Endothelial cell of umbilical vein (primary cell): ENCODE data around the gene ACAD11. TPM values are rescaled to one million over a fixed set of nuclear protein-coding genes. Genes with fewer than 3 reads are reported as not detected.
"Not testable (repeated sequence)": the region's sequence is repeated elsewhere in the genome, so short reads cannot be mapped to it uniquely, and the experiment has no call there.

Experiments used
- BruUV-seq: library from RNA; stranded (reverse); fragments of 400-500 nt; replicated peaks from 2 replicates; lab custom pipeline; 2021; lab: Mats Ljungman, UMichigan
- CTCF ChIA-PET: fragments of 300-600, 350-600 bp; sonication (Branson Sonifier 250); formaldehyde crosslinking; loops from one replicate; lab custom pipeline; 2021; ENCODE audit warnings: antibody characterized with exemption, inconsistent platforms; lab: Charles Lee
- POLR2A ChIA-PET: fragments of 300-600, 350-600 bp; sonication (Branson Sonifier 250); formaldehyde crosslinking; loops from one replicate; lab custom pipeline; 2021; ENCODE audit warnings: antibody characterized with exemption, inconsistent platforms; lab: Charles Lee
- DNase-seq: peaks from one replicate; pipeline ENCODE4 v3.0.0-alpha.2; 2011; ENCODE audit warnings: low read depth, low spot score
- FAIRE-seq: peaks from 2 replicates; lab custom pipeline; 2011; peaks lifted over from hg19 to GRCh38; lab: Jason Lieb, UNC
- H2AFZ ChIP-seq: 2 replicates; pipeline ENCODE4 v1.6.0; 2012; ENCODE audit warnings: low read depth, low read length, control low read depth, inconsistent platforms
- H3K27ac ChIP-seq: 2 replicates; pipeline ENCODE4 v1.5.1; 2011; ENCODE audit warnings: low read depth, mild to moderate bottlenecking, control low read depth, low read length, moderate library complexity; ENCODE audit not compliant: insufficient read depth
- H3K27me3 ChIP-seq, 2 experiments: 2 replicates each; pipeline versions ENCODE4 v1.6.0 to v1.6.1; 2011; ENCODE audit warnings: low read length in 2 of 2, mixed read lengths in 1 of 2; ENCODE audit not compliant: control insufficient read depth in 2 of 2, insufficient read depth in 2 of 2
- H3K36me3 ChIP-seq, 2 experiments: 2 replicates in 1 of 2; 3 replicates in 1 of 2; pipeline ENCODE4 v1.5.1; 2011; ENCODE audit warnings: low read length in 2 of 2, mild to moderate bottlenecking in 1 of 2, moderate library complexity in 1 of 2; ENCODE audit not compliant: control insufficient read depth in 2 of 2, insufficient read depth in 2 of 2; ENCODE audit errors: extremely low read depth in 1 of 2
- H3K4me1 ChIP-seq: 3 replicates; pipeline ENCODE4 v1.5.1; 2011; ENCODE audit warnings: mild to moderate bottlenecking, low read length; ENCODE audit not compliant: control insufficient read depth, insufficient read depth; ENCODE audit errors: extremely low read depth
- H3K4me2 ChIP-seq: 2 replicates; pipeline ENCODE4 v1.6.1; 2011; ENCODE audit warnings: low read length, control low read depth, mixed read lengths; ENCODE audit not compliant: insufficient read depth
- H3K4me3 ChIP-seq, 3 experiments: fragments of 200-600 bp in 1 of 3; sonication (generic), shearing (Covaris generic) in 1 of 3; replicated peaks in 1 of 3; 2 replicates each; pipeline ENCODE4 v1.5.1; 2011 to 2016; ENCODE audit warnings: control low read depth in 3 of 3, low read length in 3 of 3, mild to moderate bottlenecking in 2 of 3, inconsistent platforms in 1 of 3, low read depth in 1 of 3, moderate library complexity in 1 of 3; ENCODE audit not compliant: insufficient read depth in 1 of 3
- H3K79me2 ChIP-seq: 2 replicates; pipeline ENCODE4 v1.6.0; 2012; ENCODE audit warnings: low read length, inconsistent platforms; ENCODE audit not compliant: control insufficient read depth, insufficient read depth
- H3K9ac ChIP-seq: replicated peaks from 2 replicates; pipeline ENCODE3; 2011; ENCODE audit warnings: low read length, control low read depth; ENCODE audit not compliant: insufficient read depth; ENCODE audit errors: extremely low read depth
- H3K9me1 ChIP-seq: replicated peaks from 3 replicates; pipeline ENCODE4 v1.6.0; 2011; ENCODE audit warnings: mild to moderate bottlenecking, low read length; ENCODE audit not compliant: control insufficient read depth, insufficient read depth; ENCODE audit errors: extremely low read depth
- H3K9me3 ChIP-seq: replicated peaks from 2 replicates; pipeline ENCODE4 v1.5.1; 2012; ENCODE audit warnings: low read length, inconsistent platforms; ENCODE audit not compliant: control insufficient read depth, insufficient read depth
- H4K20me1 ChIP-seq: replicated peaks from 2 replicates; pipeline ENCODE3; 2011; ENCODE audit warnings: mild to moderate bottlenecking, low read length; ENCODE audit not compliant: control insufficient read depth, insufficient read depth; ENCODE audit errors: extremely low read depth
- CTCF ChIP-seq, 2 donors: IDR thresholded peaks; 1 replicate in 1 of 2; 2 replicates in 1 of 2; pipeline ENCODE4 v1.5.1; 2011; ENCODE audit warnings: low read length in 2 of 2, mild to moderate bottlenecking in 2 of 2, moderate library complexity in 2 of 2, control low read depth in 1 of 2, inconsistent platforms in 1 of 2, low read depth in 1 of 2; ENCODE audit not compliant: insufficient read depth in 1 of 2; ENCODE audit errors: extremely low read depth in 1 of 2
- EZH2 ChIP-seq: IDR thresholded peaks from 2 replicates; pipeline ENCODE4 v1.6.1; 2012; ENCODE audit warnings: borderline replicate concordance, low read depth, mild to moderate bottlenecking, moderate library complexity, low read length, inconsistent platforms; ENCODE audit not compliant: severe bottlenecking
- FOS ChIP-seq: IDR thresholded peaks from 2 replicates; pipeline ENCODE4 v1.6.1; 2011; ENCODE audit warnings: mild to moderate bottlenecking, low read length, moderate library complexity, borderline replicate concordance; ENCODE audit not compliant: insufficient read depth
- GATA2 ChIP-seq: IDR thresholded peaks from 2 replicates; pipeline ENCODE4 v1.7.0; 2011; ENCODE audit warnings: low read depth, mild to moderate bottlenecking, moderate library complexity, mixed read lengths, low read length; ENCODE audit not compliant: insufficient read length, insufficient read depth
- JUN ChIP-seq: IDR thresholded peaks from 2 replicates; pipeline ENCODE4 v1.6.1; 2011; ENCODE audit warnings: borderline replicate concordance, low read depth; ENCODE audit not compliant: insufficient read length, insufficient read depth
- MAX ChIP-seq: IDR thresholded peaks from 2 replicates; pipeline ENCODE4 v1.6.1; 2011; ENCODE audit not compliant: insufficient read depth, insufficient read length
- MYC ChIP-seq: IDR thresholded peaks from one replicate; pipeline ENCODE4 v1.6.1; 2011; ENCODE audit warnings: mild to moderate bottlenecking, low read depth, low read length
- POLR2A ChIP-seq: IDR thresholded peaks from 2 replicates; pipeline ENCODE4 v1.6.1; 2012; ENCODE audit warnings: low read depth, mild to moderate bottlenecking, control low read depth, low read length
- POLR2AphosphoS5 ChIP-seq: IDR thresholded peaks from 2 replicates; pipeline ENCODE4 v1.6.1; 2012; ENCODE audit warnings: low read depth, mild to moderate bottlenecking, control low read depth, low read length, moderate library complexity; ENCODE audit not compliant: insufficient read depth
- dilution Hi-C: fragments of 300-500 bp; cut with MboI; formaldehyde crosslinking; loops from one replicate; pipeline ENCODE4 v1.15.0; 2019; ENCODE audit warnings: low sequenced_read_pairs; ENCODE audit not compliant: extremely low pct_ligation_motif_present
- intact Hi-C: fragments of 100-400 bp; cut with micrococcal nuclease; formaldehyde crosslinking; loops from one replicate; pipeline ENCODE4 v1.10.0; 2022
- polyA plus RNA-seq, 4 experiments: library from polyadenylated mRNA; depleted of rRNA in 3 of 4; stranded (reverse) in 3 of 4; unstranded in 1 of 4; fragments of >200 nt; gene quantifications; 2 replicates each; pipeline versions ENCODE4 v1.2.1 to v1.2.3, GENCODE V29; 2011 to 2012; ENCODE audit warnings: missing spikeins in 1 of 4
- total RNA-seq: library from RNA; stranded (reverse); gene quantifications from 2 replicates; pipeline ENCODE4 v1.2.3, GENCODE V29; 2021

Gene ACAD11
- total and polyA plus RNA-seq, 2 donors (not counting 3 experiments of a cell fraction or from before 2014, with no cell fraction given) = 9.6 to 17.9 TPM

GRCh38 chr3:132605374-132605792 lies 54.2 kb downstream of the ACAD11 start:
- Histone ChIP-seq H3K36me3 (no peaks in the 10 kb centered on the region), H2AFZ (no peak overlapping the region), H3K79me2 (no peaks in the 10 kb centered on the region), H3K9me3 (no peaks in the 10 kb centered on the region), H3K4me3 (no peak overlapping the region), H3K4me1 (no peaks in the 10 kb centered on the region), H3K27ac (no peak overlapping the region), H4K20me1 (no peaks in the 10 kb centered on the region), H3K9ac (no peak overlapping the region), H3K27me3 (no peaks in the 10 kb centered on the region), H3K4me2 (no peak overlapping the region), H3K9me1 (no peaks in the 10 kb centered on the region)
- intact Hi-C loops (no loop called here), dilution Hi-C loops (no loop called here)
- BruUV-seq = no TSS peak
- FAIRE-seq (no peak), DNase-seq (no peak)
- CTCF ChIA-PET = no interaction called here
- TF ChIP-seq FOS (no peak), MAX (no peak), MYC (no peak), EZH2 (no peak), POLR2AphosphoS5 (no peak), POLR2A (no peak), JUN (no peak), CTCF (IDR thresholded peaks at IDR 0.05; ENCODE audit: extremely low read depth in 1 of 2, insufficient read depth in 1 of 2, low read depth in 1 of 2, low read length in 2 of 2) (no peak), GATA2 (no peak)
- POLR2A ChIA-PET = no interaction called here

GRCh38 chr3:132600614-132601013 lies 59.0 kb downstream of the ACAD11 start:
- not testable (repeated sequence) for DNase-seq

More at GRCh38 chr3:132600614-132601013, 59.0 kb downstream of the ACAD11 start:
- peaks cover 18% of the 10 kb centered on the region for H3K4me1 ChIP-seq
- H2AFZ ChIP-seq, CTCF ChIA-PET, H3K4me2 ChIP-seq, intact Hi-C loops, FAIRE-seq, H3K9me1 ChIP-seq, H3K27me3 ChIP-seq, POLR2A ChIA-PET, H3K79me2 ChIP-seq, H3K27ac ChIP-seq, H3K36me3 ChIP-seq, H3K4me3 ChIP-seq, dilution Hi-C loops, H3K9me3 ChIP-seq, H3K9ac ChIP-seq, BruUV-seq, H4K20me1 ChIP-seq: not testable (repeated sequence)
